GM18951 (cell line): Measurements from ENCODE around the gene RPL18A.

Experiments used
- POLR2A ChIP-seq: IDR thresholded peaks from 4 replicates; pipeline ENCODE4 v1.6.1; 2011; ENCODE audit warnings: mild to moderate bottlenecking; ENCODE audit not compliant: insufficient read length, insufficient read depth; ENCODE audit errors: extremely low read depth
- in situ Hi-C: fragments of 300-500 bp; cut with MboI; formaldehyde crosslinking; loops from one replicate; pipeline ENCODE4 v1.12.0; 2022; ENCODE audit warnings: low sequenced_read_pairs, mixed read lengths, inconsistent platforms; ENCODE audit not compliant: unreplicated experiment

Gene RPL18A

GRCh38 chr19:17859533-17860330, at the start of gene RPL18A:
Gene RPL18A (plus strand): TSS chr19:17859910. CDS start chr19:17859957, 47 bp downstream.
- peak; percentile 97 for TF ChIP-seq POLR2A
- in situ Hi-C loops, result loop anchor here (5.0 kb wide), 1 partner anchor 73 kb away; the partner anchor contains the start of gene CCDC124

DNA sequence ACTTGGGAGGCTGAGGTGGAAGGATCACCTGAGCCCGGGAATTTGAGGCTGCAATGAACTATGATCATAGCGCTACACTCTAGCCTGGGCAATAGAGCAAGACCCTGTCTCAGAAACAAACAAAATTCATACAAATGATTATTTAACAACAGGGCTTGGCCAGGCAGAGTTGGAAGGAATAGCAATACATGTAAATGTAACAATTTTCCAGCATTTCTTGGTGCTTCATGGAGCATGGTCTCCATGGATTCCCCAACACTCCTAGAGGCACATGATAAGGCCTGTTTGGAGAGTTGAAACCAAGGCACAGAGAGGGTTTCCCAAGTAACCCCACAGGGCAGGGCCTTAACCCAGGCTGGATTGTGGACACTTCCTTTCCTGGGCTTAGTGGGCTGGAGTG, 48.6 kb upstream of the RPL18A start:
- in situ Hi-C loops, result no loop called here
- TF ChIP-seq POLR2A, result no peak

GRCh38 chr19:17811681-17812080, 48.0 kb upstream of the RPL18A start:
- in situ Hi-C loops, result no loop called here
- TF ChIP-seq POLR2A, result no peak

GRCh38 chr19:17812099-17812498, 47.6 kb upstream of the RPL18A start:
- TF ChIP-seq POLR2A, result no peak
- in situ Hi-C loops, result no loop called here

- TF ChIP-seq POLR2A, result no peak
- in situ Hi-C loops, result no loop called here
These were observed 41.9 kb upstream of the RPL18A start for GRCh38 chr19:17817668-17818363.

GRCh38 chr19:17821190-17821589, 38.5 kb upstream of the RPL18A start, which contains the start of gene INSL3:
Gene INSL3 (minus strand): TSS chr19:17821519. CDS start chr19:17821506, 13 bp downstream.
- no peak for TF ChIP-seq POLR2A
- in situ Hi-C loops, result no loop called here

DNA sequence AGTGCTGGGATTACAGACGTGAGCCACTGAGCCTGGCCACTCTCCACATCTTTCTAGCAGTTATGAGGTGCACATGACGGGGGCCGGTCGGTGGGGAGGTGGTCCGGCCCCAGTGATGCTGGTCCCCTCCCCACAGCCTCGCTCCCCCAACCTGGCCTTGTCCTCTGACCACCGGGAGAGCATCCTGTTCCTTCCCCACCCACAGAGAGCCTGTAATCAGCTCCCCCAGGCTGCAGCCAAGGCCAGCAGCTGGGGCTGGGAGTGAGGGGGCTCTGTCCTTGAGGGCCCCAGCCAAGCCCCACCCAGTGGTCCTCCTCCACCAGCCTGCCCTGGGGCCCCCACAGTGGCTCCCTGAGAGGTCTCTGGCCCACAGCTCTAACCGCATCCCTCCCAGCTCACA, 35.4 kb upstream of the RPL18A start:
- in situ Hi-C loops, result no loop called here
- TF ChIP-seq POLR2A, result no peak

DNA sequence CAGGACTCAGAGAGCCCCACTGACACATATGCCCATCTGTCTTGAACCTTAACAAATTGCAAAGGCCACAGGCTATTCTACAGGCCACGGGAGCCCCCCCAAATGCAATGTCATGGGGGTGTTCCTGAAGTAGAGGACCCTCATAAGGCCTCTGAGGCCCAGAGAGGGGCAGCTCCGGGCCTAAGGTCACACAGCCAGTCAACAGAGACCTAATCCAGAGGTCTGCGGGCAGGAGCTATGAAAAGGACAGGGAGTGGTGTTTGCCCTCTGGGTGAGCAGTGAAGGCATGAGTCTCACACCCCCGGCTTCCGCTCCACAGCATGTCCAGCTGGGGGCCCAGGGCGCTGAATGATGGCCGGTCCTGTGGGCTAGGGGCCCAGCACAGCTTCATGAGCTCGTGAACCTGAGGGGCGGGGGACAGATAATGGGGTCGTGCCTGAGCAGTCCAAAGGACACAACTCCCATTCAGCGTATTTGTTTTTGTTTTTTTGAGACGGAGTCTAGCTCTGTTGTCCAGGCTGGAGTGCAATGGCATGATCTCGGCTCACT, 33.1 kb upstream of the RPL18A start:
- in situ Hi-C loops, result no loop called here
- TF ChIP-seq POLR2A, result no peak

GRCh38 chr19:17829855-17830566, 29.7 kb upstream of the RPL18A start:
- in situ Hi-C loops, result no loop called here
- TF ChIP-seq POLR2A, result no peak

DNA sequence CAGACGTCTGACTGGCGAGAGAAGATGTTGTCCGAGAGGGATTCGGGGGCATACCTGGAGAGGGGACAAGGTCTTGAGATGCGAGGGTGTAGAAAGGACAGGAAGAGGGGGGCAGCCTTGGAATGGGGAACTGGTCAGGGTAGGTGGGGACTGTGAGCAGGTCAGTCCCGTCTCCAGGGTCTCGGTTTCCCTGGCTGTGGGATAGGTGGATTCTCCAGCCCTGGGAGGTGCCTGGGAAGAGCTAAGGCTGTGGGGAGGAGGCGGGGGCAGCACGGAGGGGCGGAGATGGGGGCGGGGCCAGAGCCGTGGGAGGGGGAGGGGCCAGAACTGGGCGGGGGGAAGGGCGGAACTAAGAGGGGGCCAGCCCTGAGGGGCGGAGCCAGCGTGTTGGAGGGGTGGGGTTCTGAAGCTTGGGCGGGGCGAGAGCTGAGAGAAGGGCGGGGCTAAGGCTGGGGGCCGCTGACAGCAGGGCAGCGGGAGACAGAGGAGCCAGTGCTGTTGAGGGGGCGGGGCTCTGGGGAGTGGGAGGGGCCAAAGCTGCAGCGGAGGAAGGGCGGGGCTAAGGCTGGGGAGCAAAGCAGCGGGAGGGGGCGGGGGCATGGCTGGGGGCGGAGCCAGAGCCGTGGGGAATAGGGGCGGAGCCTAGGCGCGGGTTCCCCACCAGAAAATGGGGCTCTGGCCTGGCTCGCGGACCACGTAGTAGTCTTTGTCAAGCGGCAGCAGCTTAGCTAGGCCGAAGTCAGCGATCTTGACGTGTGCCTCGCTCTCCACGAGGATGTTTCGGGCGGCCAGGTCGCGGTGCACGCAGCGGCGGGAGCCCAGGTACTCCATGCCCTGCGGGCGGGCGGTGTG, 28.9 kb upstream of the RPL18A start:
- in situ Hi-C loops, result no loop called here
- no peak for TF ChIP-seq POLR2A

DNA sequence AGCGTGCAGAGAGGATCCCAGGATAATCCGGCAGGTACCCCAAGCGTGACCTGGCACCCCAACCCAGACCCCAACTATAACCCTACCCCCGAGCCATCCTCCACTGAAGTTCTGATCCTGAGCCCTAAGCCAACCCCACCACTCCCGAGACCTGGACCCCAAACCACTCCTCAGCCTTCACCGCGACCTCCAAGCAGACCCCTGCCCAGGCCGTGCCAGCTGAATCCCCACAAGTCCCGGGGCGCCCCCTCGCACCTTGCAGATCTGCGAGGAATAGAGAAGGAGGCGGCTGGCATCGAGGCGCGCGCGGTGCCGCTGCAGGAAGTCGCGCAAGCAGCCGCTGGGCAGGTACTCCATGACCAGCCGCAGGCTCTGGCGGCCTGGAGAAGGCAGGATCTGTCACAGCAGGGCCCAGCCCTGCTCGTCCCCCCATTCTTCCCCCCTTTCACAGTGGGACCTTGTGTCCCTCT, 28.3 kb upstream of the RPL18A start:
- no peak for TF ChIP-seq POLR2A

DNA sequence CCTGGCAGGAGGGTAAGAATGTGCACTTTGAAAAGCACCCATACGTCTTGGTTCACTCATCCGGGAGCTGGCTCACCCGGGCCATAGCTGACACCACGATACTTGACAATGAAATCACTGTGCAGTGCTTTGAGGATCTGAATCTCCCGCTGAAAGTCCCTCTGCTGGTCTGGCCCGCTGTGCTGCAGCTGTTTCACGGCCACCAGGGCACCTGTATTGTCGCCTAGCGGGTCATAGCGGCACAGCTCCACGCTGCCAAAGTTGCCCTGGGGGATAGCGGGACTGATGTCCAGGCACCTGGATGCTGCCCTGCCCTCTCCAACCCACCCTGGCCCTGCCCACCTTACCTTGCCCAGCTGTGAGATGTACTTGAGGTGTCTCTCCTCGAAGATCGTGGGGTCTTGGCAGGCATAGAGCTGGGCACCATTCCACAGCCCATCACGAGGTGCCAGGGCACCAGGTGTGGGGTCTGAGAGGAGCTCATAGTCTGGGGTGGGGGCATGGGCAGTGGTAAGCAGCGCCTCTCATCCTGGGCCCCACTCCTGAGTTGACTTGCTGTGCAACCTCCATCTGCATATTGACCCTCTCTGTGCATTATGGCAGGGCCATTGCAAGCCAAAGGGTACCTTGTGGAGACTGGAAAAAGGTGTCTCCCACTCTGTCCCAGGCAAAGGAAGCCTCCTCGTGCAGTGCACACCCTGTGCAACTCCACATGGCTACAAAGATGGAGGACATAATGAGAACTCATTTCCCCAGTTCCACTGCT, 27.1 kb upstream of the RPL18A start:
- no peak for TF ChIP-seq POLR2A
- in situ Hi-C loops, result no loop called here

More for the DNA sequence above, 28.3 kb upstream of the RPL18A start:
- in situ Hi-C loops, result no loop called here
